Activated T-helper 17 cell treated with anti-CD3 and anti-CD28 coated beads, Interleukin-2, amount 50 U/mL, for 72 hours (primary cell): ENCODE results near the gene C10orf71. TPM values are rescaled to one million over a fixed set of nuclear protein-coding genes. Genes with fewer than 3 reads are reported as not detected.

ENCODE experiments used
- ATAC-seq: fragments of 150-1000 bp; cut with Tn5 transposase; replicated peaks from 2 replicates; pipeline ENCODE4 v1.10.0; 2021; ENCODE audit warnings: mild to moderate bottlenecking, moderate library complexity
- H3K27ac Mint-ChIP-seq: one replicate; pipeline ENCODE4 v1.8.0; 2022; ENCODE audit warnings: mixed read lengths
- H3K27me3 Mint-ChIP-seq: one replicate; pipeline ENCODE4 v1.8.0; 2022; ENCODE audit warnings: mixed read lengths
- H3K36me3 Mint-ChIP-seq: one replicate; pipeline ENCODE4 v1.8.0; 2022; ENCODE audit warnings: low read depth, mild to moderate bottlenecking, mixed read lengths
- H3K4me1 Mint-ChIP-seq: one replicate; pipeline ENCODE4 v1.8.0; 2022; ENCODE audit warnings: mixed read lengths
- H3K4me3 Mint-ChIP-seq: one replicate; pipeline ENCODE4 v1.8.0; 2022; ENCODE audit warnings: mild to moderate bottlenecking, mixed read lengths
- H3K9me3 Mint-ChIP-seq: one replicate; pipeline ENCODE4 v1.8.0; 2022; ENCODE audit warnings: mixed read lengths
- total RNA-seq, 2 donors: library from RNA; stranded (reverse); gene quantifications; one replicate each; pipeline ENCODE4 v1.2.3, GENCODE V29; 2022

Gene C10orf71
- not detected for total RNA-seq

- Mint-ChIP-seq H3K4me3 (no peak within 1 kb of the TSS), H3K27ac (no peak within 1 kb of the TSS), H3K4me1 (peaks cover 4% of the 10 kb centered on the region), H3K9me3 (no peaks in the 10 kb centered on the region), H3K36me3 (no peaks in the 10 kb centered on the region), H3K27me3 (no peaks in the 10 kb centered on the region)
- ATAC-seq, result no peak
These were observed at the start of gene C10orf71 for GRCh38 chr10:49298983-49299815. Gene C10orf71 (plus strand): TSS chr10:49299170. CDS start chr10:49322546, 23,376 bp downstream.

GRCh38 chr10:49252313-49253034, 46.5 kb upstream of the C10orf71 start:
- Mint-ChIP-seq H3K27ac (no peak overlapping the region), H3K4me3 (no peak overlapping the region), H3K9me3 (no peaks in the 10 kb centered on the region), H3K4me1 (no peaks in the 10 kb centered on the region), H3K36me3 (no peaks in the 10 kb centered on the region), H3K27me3 (no peaks in the 10 kb centered on the region)
- ATAC-seq, result no peak

- Mint-ChIP-seq H3K9me3 (no peaks in the 10 kb centered on the region), H3K27me3 (no peaks in the 10 kb centered on the region), H3K4me1 (no peaks in the 10 kb centered on the region), H3K36me3 (no peaks in the 10 kb centered on the region), H3K27ac (no peak overlapping the region), H3K4me3 (no peak overlapping the region)
- peak; percentile 37 for ATAC-seq
These were observed 45.5 kb upstream of the C10orf71 start for GRCh38 chr10:49253340-49253906.

GRCh38 chr10:49254150-49254549, 44.8 kb upstream of the C10orf71 start:
- Mint-ChIP-seq H3K27ac (no peak overlapping the region), H3K27me3 (no peaks in the 10 kb centered on the region), H3K4me3 (no peak overlapping the region), H3K4me1 (no peaks in the 10 kb centered on the region), H3K36me3 (no peaks in the 10 kb centered on the region), H3K9me3 (no peaks in the 10 kb centered on the region)
- no peak for ATAC-seq

DNA sequence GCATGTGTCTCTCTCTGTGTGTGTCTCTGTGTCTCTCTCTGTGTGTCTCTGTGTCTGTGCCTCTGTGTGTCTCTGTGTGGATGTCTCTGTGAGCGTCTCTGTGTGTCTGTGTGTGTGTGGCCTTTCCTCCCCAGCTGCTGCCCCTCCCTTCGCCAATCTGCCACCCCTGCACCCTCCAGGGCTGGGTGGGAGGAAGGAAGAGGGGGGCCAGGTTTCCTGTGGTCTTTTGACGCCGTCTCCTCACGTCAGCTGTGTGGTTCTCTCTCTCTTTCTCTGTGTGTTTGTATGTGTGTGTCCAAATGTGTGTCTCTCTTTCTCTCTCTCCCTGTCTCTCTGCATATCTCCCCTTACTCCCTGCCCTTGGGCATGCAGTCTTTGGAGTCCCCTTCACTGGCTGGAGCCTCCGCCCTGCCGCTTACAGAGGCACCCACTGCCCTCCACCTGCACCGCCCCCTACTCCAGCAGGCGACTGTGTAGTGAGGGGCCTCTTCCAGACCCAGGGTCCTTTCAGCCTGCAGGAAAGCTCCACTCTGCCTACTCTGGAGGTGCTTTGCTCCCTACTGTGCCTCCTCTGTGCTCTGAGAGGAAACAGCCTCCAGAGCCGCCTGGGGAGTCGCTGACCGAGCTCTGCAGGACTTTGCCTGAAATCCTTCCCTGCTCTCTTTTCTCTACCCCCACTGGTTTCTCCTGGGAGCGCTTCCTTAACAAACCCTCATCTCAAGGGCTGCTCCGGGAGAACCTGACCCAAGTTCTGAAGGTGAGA, 44.2 kb upstream of the C10orf71 start:
- no peak overlapping the region for H3K27ac Mint-ChIP-seq
- H3K9me3 Mint-ChIP-seq, result no peaks in the 10 kb centered on the region
- no peaks in the 10 kb centered on the region for H3K36me3 Mint-ChIP-seq
- H3K27me3 Mint-ChIP-seq, result no peaks in the 10 kb centered on the region
- no peak overlapping the region for H3K4me3 Mint-ChIP-seq
- H3K4me1 Mint-ChIP-seq, result no peaks in the 10 kb centered on the region
- peak; percentile 21 for ATAC-seq

DNA sequence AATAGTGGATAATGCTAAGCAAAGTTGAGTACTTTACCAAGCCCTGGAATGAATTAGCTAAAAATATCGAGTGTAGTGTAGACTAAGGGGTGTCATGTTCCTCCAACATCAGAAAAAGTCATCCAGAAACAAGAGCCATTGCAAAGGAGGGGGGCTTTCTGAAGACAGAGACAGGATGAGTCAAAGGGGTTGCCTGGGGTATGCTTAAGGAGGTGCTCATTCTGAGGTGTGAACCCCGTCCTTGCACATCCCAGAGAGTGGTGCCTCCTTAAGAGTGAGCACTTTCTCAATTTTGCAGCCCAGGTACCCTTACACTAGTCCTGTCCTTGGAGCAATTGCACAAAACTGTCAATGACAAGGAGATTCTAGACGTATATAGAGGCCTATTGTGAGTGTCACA, 43.1 kb upstream of the C10orf71 start:
- Mint-ChIP-seq H3K9me3 (no peaks in the 10 kb centered on the region), H3K27me3 (no peaks in the 10 kb centered on the region), H3K27ac (no peak overlapping the region), H3K4me1 (no peaks in the 10 kb centered on the region), H3K36me3 (no peaks in the 10 kb centered on the region), H3K4me3 (no peak overlapping the region)
- ATAC-seq, result no peak

DNA sequence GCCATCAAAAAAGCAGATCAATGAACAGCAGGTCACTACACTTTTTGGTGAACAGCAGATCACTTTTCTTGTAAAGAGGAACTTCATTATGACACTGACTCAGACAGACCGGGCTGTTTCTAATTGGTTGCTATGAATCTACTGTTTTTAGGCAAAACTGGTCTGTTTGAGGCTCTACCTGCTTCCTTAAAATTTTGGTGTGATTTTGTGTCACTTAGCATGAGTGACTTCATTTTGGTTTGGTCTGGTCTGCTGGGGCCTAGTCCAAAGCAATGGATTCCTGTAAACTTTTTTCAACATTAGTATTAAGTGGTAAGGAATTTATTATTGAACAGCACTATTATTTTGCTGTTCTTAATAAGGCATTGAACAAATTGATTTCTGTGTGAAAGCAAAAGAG, 41.8 kb upstream of the C10orf71 start:
- Mint-ChIP-seq H3K9me3 (no peaks in the 10 kb centered on the region), H3K27ac (no peak overlapping the region)
- no peak for ATAC-seq

DNA sequence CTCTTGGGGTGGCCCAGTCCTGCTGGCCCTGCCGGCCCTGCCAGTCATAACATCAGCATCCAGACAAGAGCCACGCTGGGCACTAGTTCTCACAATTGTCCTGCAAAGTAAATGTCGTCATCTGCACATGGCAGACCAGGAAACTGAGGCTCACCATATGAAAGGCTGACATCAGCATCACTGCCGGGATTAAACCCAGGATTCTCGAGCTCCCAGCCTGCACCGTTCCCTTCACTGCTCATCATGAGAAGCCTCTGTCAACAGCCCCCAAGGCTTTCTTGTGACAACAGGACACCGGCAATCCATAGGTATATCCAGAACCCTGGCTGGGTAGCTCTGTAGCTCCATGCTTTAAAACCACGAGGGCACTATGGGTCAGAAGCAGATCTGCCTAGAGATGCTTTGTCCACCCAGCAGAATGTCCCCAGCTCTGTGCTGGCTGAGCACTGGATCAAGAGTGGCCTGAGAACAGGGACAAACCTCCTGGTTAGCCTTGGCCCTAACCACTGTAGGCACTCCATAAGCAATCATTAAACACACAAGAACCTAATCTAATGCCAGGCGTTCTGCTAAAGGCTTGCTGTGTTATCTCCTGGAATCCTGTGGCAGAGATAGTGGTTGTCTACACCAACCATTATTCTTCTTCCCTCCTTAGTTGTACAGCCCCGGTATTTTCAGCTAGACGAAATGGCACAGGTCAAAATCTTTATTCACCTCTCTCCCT, 41.2 kb upstream of the C10orf71 start:
- no peak for ATAC-seq
- Mint-ChIP-seq H3K4me1 (no peaks in the 10 kb centered on the region), H3K36me3 (no peaks in the 10 kb centered on the region), H3K27ac (no peak overlapping the region), H3K27me3 (no peaks in the 10 kb centered on the region), H3K9me3 (no peaks in the 10 kb centered on the region), H3K4me3 (no peak overlapping the region)

More for the DNA sequence above, 41.8 kb upstream of the C10orf71 start:
- H3K4me1 Mint-ChIP-seq, result no peaks in the 10 kb centered on the region
- no peak overlapping the region for H3K4me3 Mint-ChIP-seq
- H3K27me3 Mint-ChIP-seq, result no peaks in the 10 kb centered on the region
- no peaks in the 10 kb centered on the region for H3K36me3 Mint-ChIP-seq

- H3K9me3 Mint-ChIP-seq, result no peaks in the 10 kb centered on the region
- no peaks in the 10 kb centered on the region for H3K36me3 Mint-ChIP-seq
- ATAC-seq, result no peak
- no peak overlapping the region for H3K4me3 Mint-ChIP-seq
- H3K4me1 Mint-ChIP-seq, result no peaks in the 10 kb centered on the region
- no peaks in the 10 kb centered on the region for H3K27me3 Mint-ChIP-seq
- H3K27ac Mint-ChIP-seq, result no peak overlapping the region
These were observed 40.7 kb upstream of the C10orf71 start for GRCh38 chr10:49258350-49258683.

DNA sequence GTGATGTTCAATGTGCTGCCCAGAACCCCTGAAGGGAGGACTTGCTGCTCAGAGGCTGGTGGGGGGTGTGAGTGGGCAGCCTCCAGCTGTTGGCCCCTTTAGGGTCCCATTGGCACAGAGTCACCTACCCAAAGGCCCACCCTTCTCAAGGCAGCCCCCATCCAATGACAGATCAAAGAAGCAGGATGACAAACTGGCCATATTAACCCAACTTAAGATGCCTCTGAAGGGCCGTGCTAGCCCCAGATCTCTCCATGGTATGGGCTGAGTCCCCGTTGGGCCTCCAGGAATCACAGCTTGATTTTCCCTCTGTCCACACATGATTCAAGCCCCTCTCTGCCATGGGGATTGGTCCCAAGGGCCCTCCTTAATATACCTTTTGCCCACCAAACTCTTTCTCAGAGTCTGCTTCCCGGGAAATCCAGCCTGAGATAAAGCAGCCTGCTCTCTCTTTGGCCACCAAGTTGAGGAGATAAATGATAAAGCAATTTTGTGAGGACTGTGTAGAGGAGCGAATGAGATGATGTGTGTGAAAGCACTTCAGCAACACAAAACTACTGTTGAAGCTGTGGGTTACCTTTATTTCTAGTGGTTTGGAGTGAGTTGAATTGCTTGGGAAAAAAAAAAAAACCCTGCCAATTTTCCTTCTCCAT, 38.2 kb upstream of the C10orf71 start:
- H3K4me1 Mint-ChIP-seq, result no peaks in the 10 kb centered on the region
- ATAC-seq, result no peak
- no peaks in the 10 kb centered on the region for H3K27me3 Mint-ChIP-seq
- H3K27ac Mint-ChIP-seq, result no peak overlapping the region
- H3K9me3 Mint-ChIP-seq, result peaks cover 13% of the 10 kb centered on the region
- no peaks in the 10 kb centered on the region for H3K36me3 Mint-ChIP-seq
- no peak overlapping the region for H3K4me3 Mint-ChIP-seq

- Mint-ChIP-seq H3K4me3 (no peak overlapping the region), H3K4me1 (no peaks in the 10 kb centered on the region), H3K27ac (no peak overlapping the region), H3K9me3 (peaks cover 21% of the 10 kb centered on the region), H3K27me3 (no peaks in the 10 kb centered on the region), H3K36me3 (no peaks in the 10 kb centered on the region)
- no peak for ATAC-seq
These were observed 35.4 kb upstream of the C10orf71 start for GRCh38 chr10:49263591-49263990.

- no peak overlapping the region for H3K27ac Mint-ChIP-seq
- H3K36me3 Mint-ChIP-seq, result no peaks in the 10 kb centered on the region
These were observed 34.7 kb upstream of the C10orf71 start for GRCh38 chr10:49264177-49264677.

DNA sequence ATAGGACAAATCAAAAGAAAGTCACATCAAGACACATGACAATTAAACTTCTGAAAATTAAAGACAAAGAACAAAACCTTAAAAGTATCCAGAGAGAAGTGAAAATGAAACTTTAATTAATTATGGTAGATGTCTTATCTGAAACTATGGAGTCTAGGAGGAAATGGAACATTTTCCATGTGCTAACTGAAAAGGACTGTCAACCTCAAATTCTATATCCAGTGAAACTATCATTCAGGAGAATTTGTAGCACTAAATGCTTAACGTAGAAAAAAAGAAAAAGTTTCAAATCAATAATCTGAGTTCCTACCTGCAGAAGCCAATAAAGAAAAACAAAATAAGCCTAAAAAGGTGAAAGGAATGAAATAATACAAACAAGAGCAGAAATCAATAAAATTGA, 33.1 kb upstream of the C10orf71 start:
- Mint-ChIP-seq H3K9me3 (peaks cover 21% of the 10 kb centered on the region), H3K27ac (no peak overlapping the region), H3K36me3 (no peaks in the 10 kb centered on the region), H3K4me3 (no peak overlapping the region), H3K4me1 (no peaks in the 10 kb centered on the region), H3K27me3 (no peaks in the 10 kb centered on the region)
- ATAC-seq, result no peak

More at GRCh38 chr10:49264177-49264677, 34.7 kb upstream of the C10orf71 start:
- Mint-ChIP-seq H3K9me3 (peaks cover 21% of the 10 kb centered on the region), H3K27me3 (no peaks in the 10 kb centered on the region), H3K4me1 (no peaks in the 10 kb centered on the region), H3K4me3 (no peak overlapping the region)
- no peak for ATAC-seq
